Gastroesophageal sphincter (tissue), 4 donors: ENCODE results near the gene HIC2. TPM values are rescaled to one million over a fixed set of nuclear protein-coding genes. Genes with fewer than 3 reads are reported as not detected.
"Not testable (repeated sequence)": the region's sequence is repeated elsewhere in the genome, so short reads cannot be mapped to it uniquely, and the experiment has no call there.

Source experiments
- ATAC-seq: fragments of 150-250 bp; one replicate; pipeline ENCODE4 v1.9.1; 2016; ENCODE audit warnings: mild to moderate bottlenecking, moderate library complexity
- H3K27ac ChIP-seq, 4 donors: fragments of 200-600 bp; sonication (generic) in 3 of 4; 1 replicate in 3 of 4; 2 replicates in 1 of 4; pipeline ENCODE4 v1.5.1; 2016 to 2019
- H3K27me3 ChIP-seq: fragments of 200-600 bp; sonication (generic); one replicate; pipeline ENCODE4 v1.5.1; 2019
- H3K36me3 ChIP-seq, 2 donors: fragments of 200-600 bp; sonication (generic); one replicate each; pipeline ENCODE4 v1.5.1; 2019; ENCODE audit warnings: control low read depth in 1 of 2
- H3K4me1 ChIP-seq, 3 donors: fragments of 200-600 bp; sonication (generic); 1 replicate in 2 of 3; 2 replicates in 1 of 3; pipeline ENCODE4 v1.5.1; 2016 to 2019; ENCODE audit warnings: control low read depth in 2 of 3
- H3K4me3 ChIP-seq, 2 donors: fragments of 200-600 bp; sonication (generic); one replicate each; pipeline ENCODE4 v1.5.1; 2019; ENCODE audit warnings: mild to moderate bottlenecking in 1 of 2, moderate library complexity in 1 of 2
- H3K9me3 ChIP-seq, 3 donors: fragments of 200-600 bp; sonication (generic); one replicate each; pipeline ENCODE4 v1.5.1; 2017 to 2019; ENCODE audit warnings: control low read depth in 2 of 3
- EP300 ChIP-seq: sonication (generic); formaldehyde crosslinking; IDR thresholded peaks from one replicate; pipeline ENCODE4 v1.6.1; 2017; ENCODE audit warnings: antibody characterized with exemption, mild to moderate bottlenecking
- POLR2A ChIP-seq, 2 donors: fragments of 450-650 bp; IDR thresholded peaks; one replicate each; pipeline ENCODE4 v1.6.1; 2017; ENCODE audit warnings: antibody characterized with exemption in 2 of 2, mild to moderate bottlenecking in 2 of 2, moderate library complexity in 1 of 2
- POLR2AphosphoS5 ChIP-seq: sonication (generic); formaldehyde crosslinking; IDR thresholded peaks from one replicate; pipeline ENCODE4 v1.6.1; 2017; ENCODE audit warnings: antibody characterized with exemption
- WGBS, 2 donors: methylation state at CpG; one replicate each; pipeline ENCODE4 v1.1.5; 2018; ENCODE audit warnings: low coverage in 1 of 2; 5-methylcytosine and 5-hydroxymethylcytosine counted together
- total RNA-seq, 4 donors: library from RNA; depleted of rRNA; stranded (reverse); fragments of >200 nt; gene quantifications; one replicate each; pipeline ENCODE4 v1.1.0, GENCODE V29; 2016
- TF ChIP-seq, protein P1 (sequence below), 4 experiments: fragments of 200-600 bp in 2 of 4; fragments of 450-650 bp in 2 of 4; sonication (generic) in 1 of 4; IDR thresholded peaks; one replicate each; pipeline ENCODE4 v1.5.1; 2017 to 2019; ENCODE audit warnings: antibody characterized with exemption in 4 of 4, mild to moderate bottlenecking in 2 of 4, moderate library complexity in 2 of 4

The HIC2 gene
- total RNA-seq, 4 donors from 2014 or later, result 4.4 to 5.1 (median 4.8) TPM

DNA sequence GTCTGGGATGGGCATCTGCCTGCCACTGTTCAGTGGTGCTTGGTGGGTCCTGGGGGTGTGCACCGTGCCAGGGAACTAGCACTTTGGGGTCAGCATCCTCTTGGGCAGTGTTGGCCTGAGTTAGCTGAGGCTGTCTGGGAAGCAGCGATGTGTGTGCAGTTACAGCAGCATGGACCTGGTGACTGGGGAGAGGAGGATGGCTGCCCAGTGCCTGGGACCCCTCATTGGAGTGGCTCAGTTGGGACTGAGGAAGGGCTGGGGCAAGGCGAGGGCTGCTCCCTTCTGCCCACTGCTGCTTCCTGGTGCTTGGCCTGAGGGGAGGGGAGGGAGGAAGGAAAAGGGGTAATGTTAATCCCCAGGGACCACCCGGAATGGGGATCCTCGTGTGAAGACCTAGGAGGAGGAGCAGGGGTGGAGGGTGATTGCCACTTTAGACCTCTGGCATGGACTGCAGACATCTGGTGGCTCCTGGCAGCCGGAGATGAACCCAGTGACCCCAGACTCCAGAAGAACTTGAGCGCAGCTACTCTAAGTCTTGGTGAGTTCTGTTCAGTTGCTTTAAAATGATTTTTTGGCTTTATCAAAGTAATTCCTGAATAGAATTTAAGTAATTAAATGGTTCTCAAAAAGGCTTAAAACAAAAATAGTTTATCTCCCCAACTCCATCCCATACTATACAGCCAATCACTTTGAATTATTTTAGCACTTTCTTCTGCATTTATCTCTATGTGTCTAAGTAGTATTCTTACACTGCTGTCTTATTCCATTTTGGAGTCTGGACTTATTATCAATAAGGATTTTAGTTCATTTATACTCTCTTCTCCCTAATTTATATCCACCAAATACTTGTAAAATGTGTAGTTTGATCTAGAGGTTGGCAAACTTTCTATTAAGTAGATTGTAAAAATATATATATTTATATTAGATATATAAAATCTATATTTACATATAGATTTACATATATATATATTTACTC is 34.7 kb downstream of the HIC2 start:
- ATAC-seq, result no peak
- TF ChIP-seq EP300 (no peak), POLR2A (IDR thresholded peaks at IDR 0.05) (no peak), POLR2AphosphoS5 (no peak)
- TF ChIP-seq, protein P1, sequence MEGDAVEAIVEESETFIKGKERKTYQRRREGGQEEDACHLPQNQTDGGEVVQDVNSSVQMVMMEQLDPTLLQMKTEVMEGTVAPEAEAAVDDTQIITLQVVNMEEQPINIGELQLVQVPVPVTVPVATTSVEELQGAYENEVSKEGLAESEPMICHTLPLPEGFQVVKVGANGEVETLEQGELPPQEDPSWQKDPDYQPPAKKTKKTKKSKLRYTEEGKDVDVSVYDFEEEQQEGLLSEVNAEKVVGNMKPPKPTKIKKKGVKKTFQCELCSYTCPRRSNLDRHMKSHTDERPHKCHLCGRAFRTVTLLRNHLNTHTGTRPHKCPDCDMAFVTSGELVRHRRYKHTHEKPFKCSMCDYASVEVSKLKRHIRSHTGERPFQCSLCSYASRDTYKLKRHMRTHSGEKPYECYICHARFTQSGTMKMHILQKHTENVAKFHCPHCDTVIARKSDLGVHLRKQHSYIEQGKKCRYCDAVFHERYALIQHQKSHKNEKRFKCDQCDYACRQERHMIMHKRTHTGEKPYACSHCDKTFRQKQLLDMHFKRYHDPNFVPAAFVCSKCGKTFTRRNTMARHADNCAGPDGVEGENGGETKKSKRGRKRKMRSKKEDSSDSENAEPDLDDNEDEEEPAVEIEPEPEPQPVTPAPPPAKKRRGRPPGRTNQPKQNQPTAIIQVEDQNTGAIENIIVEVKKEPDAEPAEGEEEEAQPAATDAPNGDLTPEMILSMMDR (IDR thresholded peaks at IDR 0.05), result no peak
- WGBS, 2 donors, result 82% methylated on average over 4 of the region's 7 CpGs; no CpG with 5 or more reads in 1 of the 2 donors

DNA sequence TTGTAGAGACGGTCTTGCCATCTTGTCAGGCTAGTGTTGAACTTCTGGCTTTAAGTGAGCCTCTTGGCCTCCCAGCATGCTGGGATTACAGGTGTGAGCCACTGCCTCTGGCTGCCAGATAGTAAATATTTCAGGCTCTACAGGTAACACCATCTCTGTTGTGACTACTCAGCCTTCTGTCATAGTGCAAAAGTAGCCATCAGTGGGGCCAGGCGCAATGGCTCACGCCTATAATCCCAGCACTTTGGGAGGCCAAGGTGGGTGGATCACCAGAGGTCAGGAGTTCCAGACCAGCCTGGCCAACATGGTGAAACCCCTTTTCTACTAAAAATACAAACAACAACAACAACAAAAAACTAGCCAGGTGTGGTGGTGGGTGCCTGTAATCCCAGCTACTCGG is 35.5 kb downstream of the HIC2 start:
- peaks cover 0 to 11% of the 10 kb centered on the region in 2 donors for H3K36me3 ChIP-seq
- not testable (repeated sequence) for H3K27me3 ChIP-seq, H3K4me1 ChIP-seq, H3K27ac ChIP-seq, H3K4me3 ChIP-seq, H3K9me3 ChIP-seq, ATAC-seq
- WGBS, 2 donors, result 80 to 92% methylated on average over 2 of the region's 4 CpGs

More for the DNA sequence above, 34.7 kb downstream of the HIC2 start:
- no peaks in the 10 kb centered on the region for H3K4me1 ChIP-seq
- H3K27me3 ChIP-seq, result no peaks in the 10 kb centered on the region
- no peak overlapping the region for H3K4me3 ChIP-seq
- no peak overlapping the region for H3K27ac ChIP-seq
- peaks cover 0 to 19% of the 10 kb centered on the region in 2 donors for H3K36me3 ChIP-seq
- no peaks in the 10 kb centered on the region for H3K9me3 ChIP-seq

DNA sequence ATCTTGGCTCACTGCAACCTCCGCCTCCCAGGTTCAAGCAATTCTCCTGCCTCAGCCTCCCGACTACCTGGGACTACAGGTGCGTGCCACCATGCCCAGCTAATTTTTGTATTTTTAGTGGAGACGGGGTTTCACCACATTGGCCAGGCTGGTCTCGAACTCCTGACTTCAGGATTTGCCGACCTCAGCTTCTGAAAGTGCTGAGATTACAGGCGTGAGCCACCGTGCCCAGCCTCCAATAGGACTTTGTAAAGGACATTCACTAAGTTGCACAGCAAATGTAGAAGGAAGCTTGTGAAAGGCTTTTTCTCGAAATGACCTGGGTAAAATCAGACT is 37.8 kb downstream of the HIC2 start:
- 87 to 97% methylated on average over 3 to 6 of the region's 9 CpGs for WGBS, 2 donors
- not testable (repeated sequence) for H3K27me3 ChIP-seq, ATAC-seq, H3K9me3 ChIP-seq, H3K27ac ChIP-seq, H3K36me3 ChIP-seq, H3K4me3 ChIP-seq, H3K4me1 ChIP-seq

DNA sequence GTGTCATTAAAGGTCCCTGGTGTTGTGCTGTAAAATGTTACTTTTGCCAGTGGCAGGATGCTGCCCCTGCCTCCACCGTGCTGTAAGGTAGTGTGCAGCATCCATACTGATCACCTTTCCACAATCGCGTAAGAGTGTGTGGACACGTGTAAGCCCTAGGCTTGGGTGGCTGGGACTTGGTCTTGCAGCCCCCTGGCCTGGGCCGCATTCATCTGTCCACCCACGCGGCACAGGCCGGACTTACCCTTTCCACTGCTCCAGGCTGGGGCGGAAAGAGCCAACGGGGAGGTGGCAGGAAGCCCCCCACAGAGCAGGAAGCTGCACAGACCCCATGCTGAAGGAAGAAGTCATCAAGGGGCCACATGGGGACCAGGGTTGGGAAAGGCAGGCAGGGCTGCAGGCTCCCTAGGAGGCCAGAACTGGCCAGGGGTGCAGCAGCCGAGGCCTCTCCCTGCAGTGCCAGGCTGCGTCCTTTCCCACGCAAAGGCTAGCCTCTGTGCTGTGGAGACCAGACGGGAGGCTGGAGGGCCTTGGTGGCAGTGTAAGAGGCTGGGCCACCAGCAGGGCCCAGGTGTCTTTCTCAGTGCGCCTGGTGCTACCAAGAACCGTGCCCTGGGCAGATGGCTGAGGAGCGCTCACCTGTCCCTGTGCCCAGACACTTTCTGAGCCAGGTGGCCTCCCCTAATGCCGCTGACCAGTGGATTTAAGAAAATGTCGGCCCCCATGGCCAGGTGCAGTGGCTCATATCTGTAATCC is 38.3 kb downstream of the HIC2 start:
- Histone ChIP-seq H3K27ac (no peak overlapping the region), H3K36me3 (peaks cover 0 to under 1% of the 10 kb centered on the region in 2 donors), H3K4me1 (no peaks in the 10 kb centered on the region), H3K4me3 (no peak overlapping the region), H3K27me3 (no peaks in the 10 kb centered on the region), H3K9me3 (no peaks in the 10 kb centered on the region)
- TF ChIP-seq, protein P1 (IDR thresholded peaks at IDR 0.05), result no peak
- no peak for TF ChIP-seq POLR2AphosphoS5
- TF ChIP-seq POLR2A (IDR thresholded peaks at IDR 0.05), result no peak
- no peak for TF ChIP-seq EP300
- no peak for ATAC-seq
- 93% methylated on average over 4 of the region's 19 CpGs; no CpG with 5 or more reads in 1 of the 2 donors for WGBS, 2 donors

DNA sequence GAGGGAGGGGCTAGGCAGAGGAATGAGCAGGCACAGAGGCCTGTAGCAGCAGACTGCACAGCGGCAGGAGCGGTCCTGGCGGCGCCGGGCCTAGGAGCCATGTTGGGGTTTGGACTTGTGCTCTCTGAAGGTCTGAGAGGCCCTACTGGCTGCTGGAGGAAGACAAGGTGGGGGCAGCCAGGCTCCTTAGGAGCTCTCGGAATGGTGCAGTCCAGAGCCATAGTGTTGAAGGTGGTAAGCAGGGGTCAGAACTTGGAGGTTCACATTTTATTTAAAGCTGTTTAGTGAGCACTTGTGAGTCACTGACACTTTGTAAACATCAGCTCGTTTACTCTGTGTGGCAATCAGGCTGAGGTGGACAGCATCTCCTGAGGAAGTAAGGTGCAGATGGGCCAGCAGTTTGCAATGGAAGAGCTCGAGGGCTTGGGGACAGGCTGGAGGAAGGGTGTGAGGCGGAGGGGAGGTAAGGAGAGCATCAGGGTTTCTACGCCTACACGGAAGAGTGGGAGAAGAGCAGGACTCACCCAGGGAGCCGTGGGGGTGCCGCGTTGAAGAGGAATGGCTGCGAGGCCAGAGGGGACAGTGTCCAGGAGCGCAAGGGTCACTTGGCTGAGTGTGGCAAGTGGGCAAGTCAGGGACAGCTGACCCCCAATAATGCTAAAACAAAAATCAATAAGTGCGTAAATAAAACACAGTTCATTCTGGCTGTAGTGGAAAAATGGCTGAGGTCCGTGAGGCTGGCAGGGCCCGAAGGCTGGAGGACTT is 40.0 kb downstream of the HIC2 start:
- Histone ChIP-seq H3K36me3 (no peaks in the 10 kb centered on the region), H3K4me1 (no peaks in the 10 kb centered on the region), H3K9me3 (no peaks in the 10 kb centered on the region), H3K27ac (no peak overlapping the region), H3K4me3 (no peak overlapping the region), H3K27me3 (no peaks in the 10 kb centered on the region)
- ATAC-seq, result no peak
- 86 to 93% methylated on average over 16 to 17 of the region's 19 CpGs for WGBS, 2 donors
- TF ChIP-seq EP300 (no peak), POLR2AphosphoS5 (no peak), POLR2A (IDR thresholded peaks at IDR 0.05) (no peak)
- TF ChIP-seq, protein P1 (IDR thresholded peaks at IDR 0.05), result no peak

DNA sequence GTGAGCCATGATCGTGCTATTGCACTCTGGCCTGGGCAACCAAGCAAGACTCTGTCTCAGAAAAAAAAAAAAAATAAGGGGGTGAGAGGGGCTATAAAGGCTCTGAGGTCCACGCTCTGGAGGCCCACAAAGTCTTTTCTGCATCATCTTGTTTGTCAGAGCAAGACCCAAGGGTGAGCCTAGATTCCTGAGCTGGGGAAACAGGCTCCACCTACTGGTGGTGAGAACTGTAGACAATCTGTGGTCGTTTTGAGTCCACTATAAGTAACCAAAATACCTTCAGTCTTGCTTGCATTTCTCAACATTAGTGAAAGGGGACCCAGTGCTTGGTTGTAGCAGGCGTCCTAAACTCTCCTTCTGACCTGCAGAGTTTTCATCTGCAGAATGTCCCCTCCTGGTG is 45.5 kb downstream of the HIC2 start:
- no CpG with 5 or more reads among the region's 4 CpGs for WGBS, 2 donors
- H3K4me3 ChIP-seq, H3K36me3 ChIP-seq, H3K27me3 ChIP-seq, H3K9me3 ChIP-seq, ATAC-seq, H3K27ac ChIP-seq, H3K4me1 ChIP-seq: not testable (repeated sequence)

DNA sequence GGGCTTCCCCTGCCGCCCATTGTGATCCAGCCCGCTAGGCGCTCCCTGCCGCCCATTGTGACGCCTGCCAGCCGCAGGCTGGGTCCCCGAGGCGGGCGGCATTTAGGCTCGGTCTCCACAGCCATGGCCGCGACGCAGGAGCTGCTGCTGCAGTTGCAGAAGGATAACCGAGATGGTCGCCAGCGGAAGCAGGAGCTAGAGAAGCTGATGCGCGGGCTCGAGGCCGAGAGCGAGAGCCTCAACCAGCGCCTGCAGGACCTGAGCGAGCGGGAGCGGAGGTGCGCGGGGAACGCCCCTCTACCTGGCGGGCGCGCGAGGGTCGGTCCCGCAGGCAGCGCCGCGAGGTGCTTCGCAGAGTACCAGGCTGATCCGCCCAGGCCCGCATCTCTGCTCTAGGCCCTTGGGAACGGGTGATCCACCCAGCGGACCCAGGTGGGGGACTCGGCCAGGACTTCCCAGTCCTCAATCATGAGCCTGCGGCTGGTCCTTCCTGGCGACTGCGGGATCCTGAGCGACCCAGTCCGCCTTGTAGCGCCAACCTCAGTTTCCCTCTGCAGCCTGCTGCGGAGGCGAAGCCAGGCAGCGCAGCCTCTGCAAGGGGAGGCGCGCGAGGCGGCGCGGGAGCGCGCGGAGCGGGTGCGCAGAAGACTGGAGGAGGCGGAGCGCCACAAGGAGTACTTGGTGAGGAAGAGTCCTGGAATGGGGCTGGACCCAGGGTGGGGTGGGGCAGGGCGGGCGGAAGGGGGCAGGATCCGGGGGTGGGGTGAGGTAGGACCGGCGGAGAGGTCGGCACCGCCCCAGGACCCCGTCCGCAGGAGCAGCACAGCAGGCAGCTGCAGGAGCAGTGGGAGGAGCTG is 50.4 kb downstream of the HIC2 start, which contains the start of gene TMEM191C:
Gene TMEM191C, plus strand, starts transcription at position 51 of the 857 bp plus-strand sequence. Its CDS starts 73 bp downstream, at position 124.
- not testable (repeated sequence) for H3K27me3 ChIP-seq, H3K9me3 ChIP-seq, H3K36me3 ChIP-seq, H3K4me1 ChIP-seq
- Histone ChIP-seq H3K4me3 (peak within 1 kb of the TSS; percentile 26 to 52), H3K27ac (peak within 1 kb of the TSS in 3 of 4 donors; percentile 71 to 76 (median 76))
- WGBS, 2 donors, result no CpG with 5 or more reads among the region's 74 CpGs
- ATAC-seq, result peak; percentile 75
